Large intestine (tissue), 3 donors: Measurements from ENCODE around the gene DLGAP1. TPM values are rescaled to one million over a fixed set of nuclear protein-coding genes. Genes with fewer than 3 reads are reported as not detected.

Experiments
- DNase-seq, 2 donors: peaks; one replicate each; pipeline versions ENCODE4 v3.0.0 to v3.0.0-alpha.2; 2013
- H3K27ac ChIP-seq: one replicate; pipeline ENCODE4 v1.5.1; 2013; ENCODE audit warnings: low read length
- H3K27me3 ChIP-seq: 2 replicates; pipeline ENCODE4 v1.6.1; 2013; ENCODE audit warnings: low read length; ENCODE audit not compliant: control insufficient read depth, insufficient read depth
- H3K36me3 ChIP-seq: 2 replicates; pipeline ENCODE4 v1.6.1; 2013; ENCODE audit warnings: low read length; ENCODE audit not compliant: control insufficient read depth, insufficient read depth
- H3K4me1 ChIP-seq: one replicate; pipeline ENCODE4 v1.6.1; 2013; ENCODE audit warnings: low read length; ENCODE audit not compliant: control insufficient read depth, insufficient read depth
- H3K4me3 ChIP-seq: one replicate; pipeline ENCODE4 v1.5.1; 2013; ENCODE audit warnings: low read length
- H3K9me3 ChIP-seq: one replicate; pipeline ENCODE4 v1.6.1; 2013; ENCODE audit warnings: mild to moderate bottlenecking, low read depth, low read length, moderate library complexity; ENCODE audit not compliant: control insufficient read depth
- WGBS: methylation state at CpG from one replicate; pipeline ENCODE4 v1.1.5; 2013; ENCODE audit warnings: low lambda C conversion rate; ENCODE audit not compliant: insufficient coverage; 5-methylcytosine and 5-hydroxymethylcytosine counted together
- polyA plus RNA-seq: library from polyadenylated mRNA; unstranded; fragments of 120-200 nt; gene quantifications from one replicate; pipeline ENCODE4 v1.2.1, GENCODE V29; 2013

DLGAP1 gene
- polyA plus RNA-seq, 1 donor: 0.69 TPM

DNA sequence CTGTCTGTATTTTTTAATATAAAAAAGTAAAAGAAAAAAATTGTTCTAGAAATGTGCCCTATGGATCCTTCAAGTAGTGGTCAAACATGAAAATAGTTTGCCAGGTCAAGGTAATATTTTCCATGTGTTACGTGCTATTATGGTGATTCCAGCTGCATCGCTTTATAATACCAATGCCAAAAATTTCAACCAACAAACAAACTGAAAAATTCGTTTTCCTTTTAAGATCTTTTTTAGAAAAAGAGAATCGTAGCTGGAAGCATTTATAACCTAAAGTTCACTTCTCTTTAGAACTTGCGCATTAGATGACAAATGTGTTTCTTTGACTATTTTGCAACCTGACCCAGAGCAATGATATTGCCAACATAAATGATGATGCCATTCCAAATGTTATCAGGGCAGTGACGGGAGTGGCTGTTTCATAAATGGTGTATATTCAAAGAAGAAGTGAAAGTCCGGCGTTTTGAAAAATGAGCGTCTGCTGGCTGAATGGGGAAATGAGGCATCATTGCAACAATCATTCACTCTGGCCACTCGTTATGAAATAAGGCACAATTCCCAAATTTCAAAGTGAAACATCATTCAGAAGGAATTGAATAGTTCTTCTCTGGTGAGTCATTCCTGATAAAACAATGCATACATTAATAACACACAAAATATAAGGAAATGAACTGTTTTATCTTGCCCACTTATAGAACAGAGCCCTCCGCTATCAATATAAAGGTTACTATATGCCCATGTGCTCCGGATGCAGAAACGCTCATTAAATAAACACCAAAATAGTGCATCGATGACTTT lies 707.7 kb downstream of the DLGAP1 start:
- Histone ChIP-seq H3K27me3 (no peaks in the 10 kb centered on the region), H3K4me1 (no peaks in the 10 kb centered on the region), H3K9me3 (no peaks in the 10 kb centered on the region), H3K4me3 (no peak overlapping the region), H3K36me3 (no peaks in the 10 kb centered on the region), H3K27ac (no peak overlapping the region)
- WGBS: 88% methylated on average over 5 of the region's 14 CpGs
- DNase-seq: peak; percentile 24 to 50

DNA sequence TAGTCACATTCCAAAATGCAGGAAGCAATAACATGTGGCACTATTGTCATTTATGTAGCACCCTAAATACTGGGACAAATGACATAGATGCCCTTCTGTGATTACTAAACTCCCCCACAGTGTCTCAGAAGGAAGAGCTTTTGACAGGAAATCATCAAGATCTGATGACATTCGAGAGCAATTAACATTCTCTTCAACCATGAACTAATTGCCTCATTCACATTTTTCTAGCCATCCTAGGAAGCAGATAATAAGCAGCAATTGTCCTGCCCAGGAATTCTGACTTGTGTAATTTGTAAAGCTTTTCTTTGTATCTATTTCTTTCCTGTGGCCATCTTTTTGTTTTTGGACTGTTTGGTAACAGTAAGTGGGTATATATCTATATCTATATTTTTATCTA lies 712.6 kb downstream of the DLGAP1 start:
- WGBS: 20% methylated on average over 1 of the region's 1 CpG
- Histone ChIP-seq H3K4me3 (no peak overlapping the region), H3K4me1 (no peaks in the 10 kb centered on the region), H3K27me3 (no peaks in the 10 kb centered on the region), H3K27ac (no peak overlapping the region), H3K9me3 (peaks cover 5% of the 10 kb centered on the region), H3K36me3 (no peaks in the 10 kb centered on the region)
- no peak for DNase-seq

DNA sequence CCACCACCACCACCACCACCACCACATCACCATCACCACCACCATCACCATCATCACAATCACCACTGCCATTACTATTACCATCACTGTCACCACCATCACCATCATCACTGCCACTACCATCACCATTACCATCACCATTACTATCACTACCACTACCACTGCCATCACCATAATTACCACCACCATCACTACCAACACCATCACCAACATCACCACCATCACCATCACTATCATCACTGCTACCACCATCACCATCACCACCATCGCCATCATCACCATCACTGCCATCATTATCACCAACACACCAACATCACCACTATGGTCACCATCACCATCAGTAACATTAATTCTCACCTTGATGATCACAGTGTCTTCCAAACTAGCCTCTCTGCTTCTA lies 713.8 kb downstream of the DLGAP1 start:
- no peaks in the 10 kb centered on the region for H3K36me3 ChIP-seq
- H3K4me3 ChIP-seq: no peak overlapping the region
- no peak overlapping the region for H3K27ac ChIP-seq
- DNase-seq: no peak
- no peaks in the 10 kb centered on the region for H3K27me3 ChIP-seq
- no CpG with 5 or more reads among the region's 1 CpG for WGBS
- H3K9me3 ChIP-seq: peaks cover 5% of the 10 kb centered on the region
- H3K4me1 ChIP-seq: no peaks in the 10 kb centered on the region

DNA sequence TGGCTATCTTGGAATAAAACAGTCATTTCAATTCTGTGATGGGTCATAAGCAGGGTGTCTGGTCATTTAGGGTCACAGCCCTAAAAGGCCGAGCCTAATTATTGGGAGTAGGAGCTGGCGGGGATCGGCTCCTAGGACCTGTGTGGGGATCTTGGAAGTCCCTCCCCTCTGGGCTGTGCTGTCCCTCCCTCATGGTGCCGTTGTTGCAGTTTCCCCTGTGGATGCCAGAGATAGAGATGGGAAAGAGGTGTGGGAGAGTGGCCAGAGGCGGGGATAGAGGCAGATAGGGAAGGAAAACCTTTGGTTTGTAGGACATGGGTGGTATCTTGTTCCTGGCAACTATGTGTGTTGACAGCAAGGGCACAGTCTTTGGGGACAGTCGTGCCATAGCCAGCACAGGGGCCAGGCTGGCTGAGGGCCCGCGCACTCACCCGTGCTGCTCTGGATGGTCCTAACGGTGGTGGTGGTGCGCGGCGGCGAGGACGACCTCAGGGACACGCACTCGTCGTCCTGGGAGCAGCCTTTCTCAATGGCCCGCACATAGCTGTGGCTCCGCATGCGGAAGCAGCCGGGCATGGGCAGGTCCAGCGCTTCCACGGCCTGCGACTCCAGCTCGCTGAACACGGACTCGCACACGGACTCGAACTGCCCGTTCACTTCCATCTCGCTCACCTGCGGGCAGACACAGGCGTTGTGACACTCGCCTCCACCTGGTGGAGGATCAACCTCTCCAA lies 726.2 kb downstream of the DLGAP1 start:
- Histone ChIP-seq H3K36me3 (no peaks in the 10 kb centered on the region), H3K4me1 (peaks cover 12% of the 10 kb centered on the region), H3K27me3 (no peaks in the 10 kb centered on the region), H3K9me3 (peaks cover 5% of the 10 kb centered on the region), H3K4me3 (no peak overlapping the region), H3K27ac (no peak overlapping the region)
- DNase-seq: no peak
- WGBS: 100% methylated on average over 2 of the region's 35 CpGs

DNA sequence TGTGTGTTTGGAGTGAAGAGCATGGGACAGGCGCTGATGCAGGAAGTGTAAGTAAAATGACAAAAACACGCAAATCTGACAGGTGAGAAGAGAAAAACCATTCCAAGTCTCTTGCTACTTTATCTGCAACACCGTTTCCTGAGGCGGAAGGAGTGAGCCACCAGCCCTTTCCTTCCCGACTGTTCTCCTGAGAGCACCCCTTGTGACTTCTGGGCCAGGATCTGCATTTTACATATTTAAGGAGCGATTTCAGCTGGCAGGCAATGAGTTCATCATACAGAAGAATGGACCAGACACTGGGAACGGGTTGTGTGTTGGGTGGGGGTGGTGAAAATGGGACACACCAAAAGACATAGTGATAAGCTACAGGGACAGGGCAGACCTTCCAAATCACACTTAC lies 727.8 kb downstream of the DLGAP1 start:
- no peaks in the 10 kb centered on the region for H3K27me3 ChIP-seq
- H3K9me3 ChIP-seq: peaks cover 5% of the 10 kb centered on the region
- H3K36me3 ChIP-seq: no peaks in the 10 kb centered on the region
- peaks cover 28% of the 10 kb centered on the region for H3K4me1 ChIP-seq
- WGBS: no CpG with 5 or more reads among the region's 7 CpGs
- H3K27ac ChIP-seq: no peak overlapping the region
- H3K4me3 ChIP-seq: no peak overlapping the region
- DNase-seq: no peak

DNA sequence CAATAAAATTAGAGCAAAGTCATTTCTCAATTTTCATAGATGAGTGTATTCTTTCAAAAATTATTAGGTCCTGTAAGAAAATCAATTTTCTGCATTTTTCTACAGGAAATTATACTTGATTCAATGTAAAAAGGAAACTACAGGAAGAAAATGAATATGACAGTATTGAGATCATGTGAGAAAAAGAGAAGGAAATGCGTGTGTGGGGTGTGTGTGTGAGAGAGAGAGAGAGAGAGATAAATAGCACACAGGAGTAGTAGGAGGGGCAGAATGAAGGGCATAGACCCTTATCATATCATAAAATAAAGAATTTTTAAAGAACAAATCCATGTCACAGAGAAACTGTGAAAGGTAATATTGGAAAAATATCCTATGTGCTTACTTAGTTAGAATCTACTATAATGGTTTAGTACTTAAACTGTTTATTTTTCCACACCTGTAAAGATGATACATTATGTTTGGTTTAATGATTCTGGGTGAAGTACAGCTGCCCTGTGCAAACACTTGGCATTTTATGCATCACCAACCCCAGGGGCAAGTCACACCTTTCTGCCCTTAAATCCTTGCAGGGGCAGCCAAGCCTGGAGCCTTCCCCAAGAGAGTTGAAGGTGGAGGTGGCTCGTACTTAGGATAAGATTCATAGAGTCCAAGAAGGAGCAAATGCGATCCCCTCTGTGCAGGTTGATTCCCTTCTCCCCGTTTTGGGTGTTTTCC lies 728.7 kb downstream of the DLGAP1 start:
- no peak overlapping the region for H3K4me3 ChIP-seq
- H3K4me1 ChIP-seq: peaks cover 36% of the 10 kb centered on the region
- H3K36me3 ChIP-seq: no peaks in the 10 kb centered on the region
- H3K9me3 ChIP-seq: peaks cover 5% of the 10 kb centered on the region
- H3K27ac ChIP-seq: no peak overlapping the region
- WGBS: 0% methylated on average over 1 of the region's 4 CpGs
- no peaks in the 10 kb centered on the region for H3K27me3 ChIP-seq
- DNase-seq: peak in 1 of 2 donors; percentile 43

DNA sequence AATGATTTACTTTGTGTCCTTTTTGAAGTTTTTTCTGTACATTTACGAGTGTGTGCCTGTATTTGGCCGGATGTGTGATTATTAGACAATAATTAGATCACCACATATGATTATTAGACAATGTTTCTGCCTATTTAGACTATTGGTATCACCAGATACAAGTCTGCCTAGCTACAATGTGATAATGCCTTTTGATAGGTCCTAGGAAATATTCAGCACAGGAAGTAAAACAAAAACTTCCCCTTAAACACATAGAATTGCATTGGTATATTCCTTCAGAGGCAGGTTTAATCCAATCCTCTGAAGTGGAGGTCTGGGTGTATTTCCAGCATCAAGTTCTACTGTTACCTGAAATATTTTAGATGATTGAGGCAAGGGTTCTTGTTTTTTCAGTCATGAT lies 730.0 kb downstream of the DLGAP1 start:
- no peak overlapping the region for H3K27ac ChIP-seq
- no peaks in the 10 kb centered on the region for H3K36me3 ChIP-seq
- no peaks in the 10 kb centered on the region for H3K27me3 ChIP-seq
- H3K9me3 ChIP-seq: peaks cover 5% of the 10 kb centered on the region
- no peak overlapping the region for H3K4me3 ChIP-seq
- H3K4me1 ChIP-seq: peaks cover 46% of the 10 kb centered on the region
- no CpG with 5 or more reads among the region's 2 CpGs for WGBS
- no peak for DNase-seq

DNA sequence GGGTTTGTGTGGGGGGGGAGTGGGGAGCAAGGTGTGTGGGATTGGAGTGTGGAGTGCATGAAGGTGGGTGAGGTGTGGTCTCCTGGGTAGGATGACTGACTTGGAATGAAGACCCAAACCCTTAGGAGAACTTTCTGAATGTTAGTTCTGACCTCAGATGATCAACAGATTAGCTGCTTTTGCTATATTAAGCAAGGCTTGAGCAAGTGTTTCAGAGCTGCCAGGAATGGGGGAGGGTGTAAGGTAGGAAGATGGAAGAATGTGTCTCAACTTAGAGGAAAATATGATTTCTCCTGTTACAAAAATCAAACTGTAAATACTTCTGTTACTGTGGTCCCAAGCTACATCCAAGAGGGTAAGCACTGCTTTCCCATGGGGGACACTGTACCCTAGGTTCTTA lies 731.6 kb downstream of the DLGAP1 start:
- DNase-seq: no peak
- Histone ChIP-seq H3K27me3 (no peaks in the 10 kb centered on the region), H3K4me3 (no peak overlapping the region), H3K36me3 (no peaks in the 10 kb centered on the region), H3K9me3 (no peaks in the 10 kb centered on the region), H3K27ac (peak overlapping the region; percentile 74), H3K4me1 (peaks cover 46% of the 10 kb centered on the region)

DNA sequence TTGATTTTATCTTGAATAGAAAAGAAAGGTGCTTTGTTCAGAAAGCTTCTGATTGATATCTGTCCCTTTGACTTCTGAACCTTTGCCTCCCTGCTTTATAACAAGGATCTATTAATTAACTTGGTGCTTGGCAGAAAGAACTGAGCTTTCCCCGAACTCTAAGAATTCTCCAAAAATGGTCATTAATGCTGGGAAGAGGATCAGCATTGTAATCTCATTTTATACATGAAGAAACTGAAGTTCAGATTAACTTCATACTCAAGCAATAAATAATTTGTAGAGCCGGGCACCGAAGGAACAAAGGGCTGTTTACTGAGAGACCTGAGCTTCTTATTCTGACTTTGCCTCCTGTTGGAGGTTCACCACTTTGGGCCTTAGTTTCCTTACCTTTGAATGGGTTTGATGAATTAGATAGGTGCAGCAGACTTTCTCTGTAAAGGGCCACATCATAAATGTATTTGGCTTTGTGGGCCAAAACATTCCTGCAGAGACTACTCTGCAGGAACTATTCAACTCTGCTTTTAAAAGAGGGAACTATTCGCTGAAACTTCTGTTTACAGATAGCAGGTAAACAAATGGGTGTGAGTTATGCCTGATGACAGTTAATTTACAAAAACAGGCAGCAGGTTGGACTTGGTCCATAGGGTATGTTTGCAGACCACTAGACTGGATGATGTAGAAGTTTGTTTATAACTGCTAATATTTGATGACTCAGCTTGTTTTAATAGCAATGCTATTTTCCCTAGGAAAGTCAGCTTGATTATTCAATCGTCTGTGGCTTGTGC lies 732.3 kb downstream of the DLGAP1 start:
- WGBS: no CpG with 5 or more reads among the region's 5 CpGs
- DNase-seq: peak; percentile 51 to 80
- no peaks in the 10 kb centered on the region for H3K27me3 ChIP-seq
- no peaks in the 10 kb centered on the region for H3K36me3 ChIP-seq
- peak overlapping the region; percentile 74 for H3K27ac ChIP-seq
- no peaks in the 10 kb centered on the region for H3K9me3 ChIP-seq
- H3K4me3 ChIP-seq: no peak overlapping the region
- H3K4me1 ChIP-seq: peaks cover 46% of the 10 kb centered on the region
